Neural progenitor cell (in vitro differentiated cells): Measurements from ENCODE around the gene DLX1.
A peak's percentile ranks its signal among the peaks of the same experiment; 100 is the strongest.

Experiments
- CTCF ChIP-seq: fragments of 200-600 bp; sonication (generic); IDR thresholded peaks from 2 replicates; pipeline ENCODE4 v1.5.1; 2017; ENCODE audit warnings: antibody characterized with exemption, mild to moderate bottlenecking
- EZH2 ChIP-seq: fragments of 200-600 bp; sonication (generic); IDR thresholded peaks from 2 replicates; pipeline ENCODE4 v1.6.1; 2017; ENCODE audit warnings: antibody characterized with exemption, mild to moderate bottlenecking, moderate library complexity
- EZH2phosphoT487 ChIP-seq: fragments of 200-600 bp; sonication (generic); IDR thresholded peaks from 2 replicates; pipeline ENCODE4 v1.6.1; 2017; ENCODE audit warnings: antibody characterized with exemption

- TF ChIP-seq CTCF: no peak
- TF ChIP-seq EZH2: peak; percentile 76
- TF ChIP-seq EZH2phosphoT487: peak; percentile 63
These were observed 12.3 kb downstream of the DLX1 start for GRCh38 chr2:172097557-172098131.
